ENCODE measurements around the gene RAD18.

The RAD18 gene

DNA sequence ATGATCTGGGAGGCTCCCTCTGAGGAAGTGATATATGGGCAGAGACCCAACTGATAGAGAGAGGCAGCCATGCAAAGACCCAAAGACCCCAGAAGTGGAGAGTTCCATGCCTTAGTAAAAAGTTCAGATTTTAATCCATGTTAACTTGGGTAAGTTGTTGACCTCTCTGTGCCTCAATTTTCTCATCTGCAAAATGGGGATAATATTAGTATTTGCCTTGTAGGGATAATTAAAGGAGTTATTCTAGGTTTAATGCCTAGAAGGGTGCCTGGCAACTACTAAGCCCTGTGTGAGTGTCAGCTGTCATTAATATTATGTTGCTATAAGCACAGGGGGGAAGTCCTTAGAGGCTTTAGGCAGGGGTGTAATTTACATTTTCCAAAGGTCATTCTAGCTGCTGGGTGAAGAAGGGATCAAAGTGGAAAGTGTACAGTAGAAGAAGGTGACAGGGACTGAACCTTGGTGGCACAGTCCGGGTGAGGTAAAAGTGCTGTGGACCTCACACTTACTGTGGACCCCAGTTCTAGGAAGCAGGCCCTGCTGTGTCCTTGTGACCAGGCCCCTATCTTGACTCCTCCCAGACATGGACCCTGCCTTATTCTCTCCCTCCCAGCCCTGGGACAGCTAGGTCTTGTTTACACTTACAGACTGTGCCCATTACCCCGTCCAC is 3.0 kb upstream of the RAD18 start:
- DNase-seq, result no peak

DNA sequence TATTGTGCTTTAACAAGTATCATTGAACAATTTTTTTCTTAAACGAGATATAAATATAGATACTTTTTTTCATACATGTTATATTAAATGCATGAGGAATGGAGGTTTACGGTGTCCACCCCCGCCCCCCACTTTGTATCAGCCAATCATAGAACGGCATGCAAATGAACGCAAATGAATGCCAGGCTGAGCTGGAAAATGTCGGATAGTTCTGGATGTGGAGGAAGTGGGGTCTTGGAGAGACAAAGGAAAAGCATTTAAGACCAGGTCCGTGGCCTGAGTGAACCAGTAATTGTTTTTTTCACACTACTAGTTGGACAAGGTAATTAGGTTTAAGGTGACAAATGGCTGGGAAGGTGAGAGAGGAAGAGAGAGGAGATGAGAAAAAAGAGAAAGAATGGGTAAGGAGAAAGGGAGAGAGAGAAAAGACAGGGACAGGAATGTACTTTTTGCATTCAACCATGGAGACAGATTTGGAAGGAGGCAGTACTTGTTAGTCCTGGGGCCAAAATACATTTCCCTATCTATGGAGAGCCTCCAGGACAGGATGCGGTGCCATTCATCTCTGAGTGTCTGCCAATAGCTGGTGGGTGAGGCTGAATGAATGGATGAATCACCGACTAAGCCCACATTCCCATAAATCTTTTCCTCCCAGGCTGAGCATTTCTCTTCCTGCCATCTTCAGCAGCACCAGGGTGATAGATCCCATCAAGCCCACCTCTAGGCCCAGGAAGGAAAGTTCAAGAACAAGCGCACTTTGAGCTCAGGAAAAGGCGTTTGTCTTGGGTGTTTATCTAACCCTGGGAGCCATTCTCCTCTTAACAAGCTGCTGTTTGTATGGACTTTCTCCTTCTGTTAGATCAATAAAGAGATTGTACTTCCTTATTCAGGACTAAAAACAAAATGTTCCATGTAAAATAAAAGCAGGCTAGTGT is 1.4 kb upstream of the RAD18 start:
- DNase-seq, result no peak

DNA sequence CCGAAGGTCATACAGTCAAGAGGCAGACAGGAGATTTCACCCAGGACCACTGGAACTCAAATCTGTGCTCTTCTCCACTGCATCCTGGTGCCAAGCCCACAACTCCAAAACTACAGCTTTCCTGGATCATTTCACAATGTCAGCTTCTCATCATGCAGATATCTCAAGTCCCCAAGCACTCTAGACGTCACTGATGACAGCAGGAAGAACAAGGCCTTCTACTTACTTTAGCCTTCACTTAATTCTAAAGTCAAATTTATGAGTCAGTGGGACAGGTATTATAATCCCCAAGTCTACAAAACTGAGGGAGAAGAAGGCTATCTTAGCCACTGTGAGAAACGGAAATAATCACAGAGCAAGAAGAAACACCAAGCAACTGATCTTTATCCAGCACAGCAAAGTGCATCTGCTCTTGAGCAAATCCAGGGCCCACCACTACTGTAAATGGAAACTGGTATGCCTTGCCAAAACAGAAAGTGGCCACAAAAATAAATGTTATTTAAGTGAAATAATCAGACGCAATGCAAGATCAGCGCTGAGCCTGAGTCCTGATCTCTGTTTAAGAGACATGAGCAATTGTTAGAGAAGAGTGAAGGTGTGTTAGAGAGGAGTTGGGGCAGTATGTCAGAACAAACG is 928 bp downstream of the RAD18 start:
- no peak for DNase-seq

DNA sequence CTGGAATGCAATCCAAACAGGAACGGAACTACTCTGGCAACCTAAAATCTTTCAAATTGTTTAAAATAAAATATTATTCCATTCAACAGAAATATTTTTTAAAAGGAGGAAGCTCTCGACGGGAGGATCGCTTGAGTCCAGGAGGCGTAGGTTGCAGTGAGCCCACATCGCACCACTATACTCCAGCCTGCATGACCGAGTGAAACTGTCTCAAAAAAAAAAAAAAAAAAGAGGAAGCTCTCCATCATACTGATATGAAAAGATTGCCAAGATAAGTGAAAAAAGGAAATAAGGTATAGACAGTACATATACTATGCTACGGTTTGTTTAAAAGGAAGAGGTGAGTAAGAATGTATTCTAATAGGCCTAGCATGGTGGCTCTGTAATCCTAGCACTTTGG is 3.6 kb downstream of the RAD18 start:
- no peak for DNase-seq

DNA sequence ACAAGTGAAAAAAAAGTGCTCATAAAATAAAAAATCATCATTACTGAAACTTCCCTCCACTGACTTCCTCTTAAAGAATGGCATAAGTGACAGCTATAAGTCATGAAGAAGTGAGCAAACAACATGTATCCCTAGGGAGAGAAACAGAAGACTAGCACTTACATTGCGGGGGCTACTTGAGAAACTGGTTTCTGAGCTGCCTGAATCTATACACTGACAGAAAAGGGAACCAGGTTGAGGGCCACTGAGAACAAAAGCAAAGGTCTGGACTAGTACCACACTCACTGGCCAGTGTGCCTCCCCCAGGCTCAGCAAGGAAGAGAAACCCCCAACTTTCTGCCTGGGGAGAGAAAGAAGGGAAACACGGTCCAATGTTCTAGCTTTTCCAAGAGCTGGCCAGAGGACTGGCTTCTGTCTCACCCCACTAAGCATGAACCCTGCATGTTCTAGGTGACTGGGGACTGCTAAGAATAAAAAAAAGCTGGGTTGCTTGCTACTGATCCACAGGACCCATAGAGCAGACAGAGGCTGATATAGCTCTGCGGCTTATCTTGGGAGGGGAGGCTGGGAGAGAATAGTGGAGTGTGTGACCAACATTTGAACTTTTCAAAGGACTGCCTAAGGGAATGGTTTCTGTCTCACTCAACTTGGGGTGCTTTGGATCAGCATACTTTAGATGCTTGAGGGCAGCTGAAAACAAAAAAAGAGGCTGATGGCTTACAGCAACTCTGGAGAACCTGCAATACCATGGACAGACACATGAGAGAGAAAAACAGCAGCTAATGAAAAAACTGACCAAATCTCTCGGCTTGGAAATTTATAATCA is 8.1 kb downstream of the RAD18 start:
- DNase-seq, result no peak

DNA sequence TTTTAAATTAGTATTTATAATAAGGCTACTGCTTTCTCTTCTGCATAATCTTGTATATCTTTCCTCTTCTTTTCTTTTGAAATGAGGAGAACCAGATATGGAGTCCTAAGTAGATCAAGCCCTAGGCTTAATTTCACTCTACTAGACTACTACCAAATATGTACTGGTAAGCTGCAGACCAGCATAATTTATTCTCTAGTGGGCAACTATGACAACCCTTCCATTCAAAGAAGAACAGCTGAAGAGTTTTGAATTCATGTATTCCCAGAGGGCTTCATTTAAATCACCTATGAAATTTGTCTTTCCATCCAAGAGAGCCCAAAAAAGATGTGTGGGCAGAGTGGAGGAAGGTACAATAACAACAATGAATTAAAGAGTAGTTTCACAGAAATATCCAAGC is 10.0 kb downstream of the RAD18 start:
- no peak for DNase-seq

DNA sequence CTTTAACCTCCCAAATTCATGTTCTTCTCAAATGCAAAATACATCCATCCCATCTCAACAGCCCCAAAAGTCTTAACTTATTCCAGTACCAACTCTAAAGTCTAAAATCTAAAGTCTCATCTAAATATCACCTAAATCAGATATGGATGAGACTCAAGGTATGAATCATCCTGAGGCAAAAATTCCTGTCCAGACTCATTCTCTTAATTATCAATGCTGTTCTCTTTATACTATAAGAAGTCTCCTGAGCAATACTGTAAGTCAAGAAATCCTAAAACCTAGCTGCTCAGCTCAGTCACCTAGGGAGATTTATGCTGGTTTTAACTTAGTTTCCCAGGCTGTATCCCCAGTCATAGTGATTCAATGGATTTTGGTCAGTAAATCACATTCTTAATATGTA is 11.1 kb downstream of the RAD18 start:
- no peak for DNase-seq

DNA sequence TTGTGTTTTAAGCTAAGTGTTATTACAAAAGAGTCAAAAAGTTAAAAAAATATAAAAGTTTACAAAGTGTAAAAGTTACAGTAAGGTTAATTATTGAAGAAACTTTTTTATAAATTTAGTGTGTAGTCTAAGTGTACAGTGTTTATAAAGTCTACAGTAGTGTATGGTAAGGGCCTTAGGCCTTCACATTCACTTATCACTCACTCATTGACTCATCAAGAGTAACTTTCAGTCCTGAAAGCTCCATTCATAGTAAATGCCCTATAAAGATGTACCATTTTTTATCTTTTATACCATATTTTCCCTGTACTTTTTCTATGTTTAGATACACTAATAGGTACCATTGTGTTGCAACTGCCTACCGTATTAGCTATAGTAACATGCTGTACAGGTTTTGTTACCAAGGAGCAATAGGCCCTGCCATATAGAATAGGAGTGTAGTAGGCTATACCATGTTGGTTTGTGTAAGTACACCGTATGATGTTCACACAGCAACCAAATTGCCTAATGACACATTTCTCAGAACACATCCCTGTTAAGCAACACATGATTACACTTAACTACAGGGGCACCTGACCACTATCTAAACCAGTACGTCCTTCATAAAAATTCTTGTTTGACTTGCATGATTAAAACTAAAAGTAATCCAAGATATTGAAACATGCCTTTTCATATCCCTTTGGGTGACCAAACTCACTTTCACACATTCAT is 17.2 kb downstream of the RAD18 start:
- DNase-seq, result no peak

DNA sequence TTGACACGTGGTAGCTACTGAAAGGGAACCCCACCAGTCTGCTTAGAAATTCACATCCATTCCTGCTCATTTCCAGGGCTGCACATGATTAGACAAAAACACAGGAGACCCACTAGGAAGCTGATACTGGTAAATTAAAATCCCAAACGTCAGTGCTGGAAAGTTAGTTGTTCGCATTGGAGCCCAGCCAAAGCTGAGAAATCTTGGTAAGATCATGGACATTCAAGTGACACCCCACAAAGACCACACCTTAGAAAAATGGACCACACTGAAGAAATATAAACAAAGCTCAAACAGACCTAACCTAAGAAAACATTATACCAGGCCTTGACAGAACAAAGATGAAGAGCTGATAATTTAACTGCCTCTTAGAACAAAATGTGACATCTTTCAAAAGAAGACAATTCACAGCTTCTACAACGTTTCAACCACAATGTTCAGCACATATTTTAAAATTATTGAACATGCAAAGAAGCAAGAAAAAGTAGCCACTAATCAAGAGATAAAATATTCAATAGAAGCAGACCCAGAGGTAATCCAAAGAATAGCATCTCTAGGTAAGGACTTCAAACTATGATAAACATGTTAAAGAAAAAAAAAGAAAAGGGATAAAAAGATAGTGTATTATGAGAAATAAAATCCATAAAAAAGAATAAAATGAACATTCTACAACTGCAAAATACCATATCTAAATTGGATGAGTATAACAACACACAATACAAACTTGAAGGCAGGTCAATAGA is 20.4 kb downstream of the RAD18 start:
- no peak for DNase-seq

DNA sequence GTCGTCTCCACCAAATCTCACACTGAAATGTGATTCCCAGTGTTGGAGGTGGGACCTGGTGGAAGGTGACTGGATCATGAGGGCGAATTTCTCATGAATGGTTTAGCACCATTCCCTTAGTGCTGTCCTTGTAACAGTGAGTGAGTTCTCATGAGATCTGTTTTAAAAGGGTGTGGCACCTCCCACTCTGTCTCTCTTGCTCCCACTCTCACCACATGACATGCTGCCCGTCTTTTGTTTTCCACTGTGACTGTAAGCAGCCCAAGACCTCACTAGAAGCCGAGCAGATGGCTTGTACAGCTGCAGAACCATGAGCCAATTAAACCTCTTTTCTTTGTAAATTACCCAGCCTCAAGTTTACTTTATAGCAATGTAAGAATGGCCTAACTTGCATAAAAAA is 21.2 kb downstream of the RAD18 start:
- no peak for DNase-seq

DNA sequence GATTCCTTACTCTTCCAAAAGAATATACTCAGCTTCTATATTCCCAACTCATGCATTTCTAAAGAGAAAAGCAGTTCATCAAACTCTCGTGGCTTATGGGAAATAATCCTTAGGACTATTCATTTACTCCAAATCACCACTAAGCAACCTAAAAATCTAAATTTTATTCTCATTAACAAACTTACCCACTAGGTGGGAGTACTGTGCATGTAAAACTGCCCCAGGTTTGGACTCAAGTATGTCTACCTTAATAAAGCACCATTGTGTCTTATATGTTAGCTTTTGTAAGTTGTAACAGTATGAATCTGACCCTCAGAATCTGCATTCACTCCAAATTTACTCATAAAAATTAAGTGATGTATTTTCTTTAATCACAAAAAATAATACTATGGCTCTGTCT is 25.3 kb downstream of the RAD18 start:
- DNase-seq, result no peak

DNA sequence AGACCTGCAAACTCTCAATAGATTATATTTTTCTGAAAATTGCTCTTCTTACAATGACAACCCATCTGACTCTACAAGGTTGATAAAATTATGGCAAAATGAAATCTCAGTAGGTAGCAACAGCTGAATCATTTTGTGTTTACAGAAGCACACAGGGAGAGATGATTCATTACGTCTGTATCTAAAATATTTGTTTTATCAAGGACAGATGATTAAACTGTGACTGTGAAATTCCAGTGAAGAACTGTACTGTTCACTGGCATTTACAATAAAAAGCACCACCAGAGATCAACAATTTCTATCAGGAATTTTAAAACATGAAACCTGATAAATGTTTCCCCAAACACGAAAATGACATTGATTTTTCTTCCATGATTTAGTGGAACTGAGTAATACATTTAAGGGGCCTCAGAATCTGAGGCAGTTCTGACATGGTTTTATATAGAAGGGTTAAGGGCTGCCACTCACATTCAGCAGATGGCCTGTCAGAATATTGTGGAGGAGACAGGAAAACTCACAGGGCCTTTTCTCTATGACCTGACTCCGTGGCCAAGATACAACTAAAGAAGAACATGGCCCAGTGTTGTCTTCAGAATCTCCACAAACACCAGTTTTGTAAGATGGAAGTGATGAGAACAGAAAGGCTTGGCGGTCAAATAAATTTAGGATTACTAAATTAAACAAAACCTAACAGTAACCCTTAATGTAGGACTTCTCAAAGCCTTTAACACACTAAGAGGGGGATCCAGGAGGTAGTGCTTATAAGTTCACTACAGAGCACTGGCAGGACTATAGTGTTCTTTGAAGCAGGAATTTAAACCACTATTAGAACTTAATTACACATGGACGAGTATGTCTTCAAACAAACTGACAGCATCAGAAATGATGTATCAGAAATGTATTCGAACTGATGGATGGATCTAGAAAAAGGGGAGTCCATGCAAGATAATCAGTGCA is 25.9 kb downstream of the RAD18 start:
- no peak for DNase-seq

DNA sequence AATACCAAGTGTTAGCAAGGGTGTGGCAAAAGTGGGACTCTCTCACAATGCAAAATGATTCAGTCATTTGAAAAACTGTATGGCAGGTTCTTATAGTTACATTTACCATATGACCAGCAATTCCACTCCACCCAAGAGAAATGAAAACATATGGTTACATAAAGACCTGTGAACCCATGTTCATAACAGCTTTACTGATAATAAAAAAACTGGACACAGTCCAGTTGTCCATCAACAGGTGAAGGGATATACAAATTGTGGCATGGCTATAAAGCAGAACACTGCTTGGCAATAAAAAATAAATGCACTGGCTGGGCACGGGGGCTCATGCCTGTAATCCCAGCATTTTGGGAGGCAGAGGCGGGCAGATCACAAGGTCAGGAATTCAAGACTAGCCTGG is 30.8 kb downstream of the RAD18 start:
- no peak for DNase-seq

DNA sequence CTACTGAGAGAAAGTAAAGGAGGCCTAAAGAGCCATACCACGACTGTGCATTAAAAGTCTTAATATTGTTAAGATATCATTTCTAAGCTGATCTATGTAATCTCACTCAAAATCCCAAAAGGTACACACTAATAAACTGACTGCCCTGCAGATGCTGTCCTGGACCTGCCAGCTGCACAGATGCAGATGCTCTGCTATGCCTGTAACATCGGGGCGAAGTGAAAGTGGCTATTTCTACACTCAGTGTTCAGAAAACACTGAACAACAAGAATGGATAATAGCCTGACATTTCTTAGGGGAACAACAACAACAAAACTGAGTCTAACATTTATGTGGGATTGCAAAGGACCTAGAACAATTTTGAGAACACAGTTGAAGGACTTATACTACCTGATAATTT is 31.9 kb downstream of the RAD18 start:
- DNase-seq, result peak in 1 of 56 donors; percentile 0

DNA sequence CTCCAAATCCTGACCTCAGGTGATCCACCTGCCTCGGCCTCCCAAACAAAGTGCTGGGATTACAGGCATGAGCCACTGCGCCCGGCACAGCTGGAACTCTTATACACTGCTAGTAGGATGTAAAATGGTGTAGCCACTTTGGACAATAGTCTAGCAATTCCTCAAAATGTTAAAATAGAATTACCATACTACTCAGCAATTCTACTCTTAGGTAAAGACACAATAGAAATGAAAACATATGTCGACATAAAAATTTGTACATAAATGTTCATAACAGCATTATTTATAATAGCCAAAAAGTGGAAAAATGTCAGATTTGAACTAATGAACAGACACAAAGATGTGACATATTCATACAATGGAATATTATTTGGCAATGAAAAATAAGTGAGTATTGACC is 33.4 kb downstream of the RAD18 start:
- no peak for DNase-seq

DNA sequence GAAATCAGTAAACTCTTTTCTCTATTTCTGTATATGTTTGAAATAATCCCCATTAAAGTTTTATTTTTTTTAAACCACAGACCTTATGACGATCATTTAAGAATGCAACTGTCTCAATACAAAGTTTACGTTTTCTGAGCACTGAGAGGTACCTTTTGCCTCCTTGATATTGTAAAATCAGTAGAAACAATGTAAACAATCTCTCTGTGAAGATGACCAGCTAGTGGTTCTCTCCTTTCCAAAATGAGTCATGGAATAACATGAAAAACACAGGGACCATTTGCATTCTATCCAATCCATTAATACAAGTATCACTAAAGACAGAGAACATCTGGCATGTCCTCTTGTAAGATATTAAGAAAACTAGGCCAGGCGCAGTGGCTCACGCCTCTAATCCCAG is 48.8 kb downstream of the RAD18 start:
- DNase-seq, result no peak

DNA sequence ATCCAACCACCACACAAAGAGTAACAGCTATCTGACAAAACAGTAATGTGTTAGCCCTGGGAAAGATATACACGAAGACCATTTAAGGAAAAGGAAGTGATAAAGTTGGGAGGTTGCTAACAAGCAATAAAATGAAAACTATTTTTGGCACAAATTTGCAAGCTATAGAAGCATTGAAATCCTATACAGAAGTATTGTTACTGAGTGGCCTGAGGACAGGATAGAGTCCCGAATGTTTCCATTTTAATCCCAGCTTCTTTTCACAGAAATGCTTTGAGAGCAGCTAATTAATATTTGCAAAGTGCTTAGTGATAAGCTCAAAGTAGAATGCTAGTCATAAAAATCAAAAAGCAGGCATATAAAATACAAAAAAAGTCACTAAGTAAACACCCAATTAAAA is 51.5 kb downstream of the RAD18 start:
- DNase-seq, result no peak

DNA sequence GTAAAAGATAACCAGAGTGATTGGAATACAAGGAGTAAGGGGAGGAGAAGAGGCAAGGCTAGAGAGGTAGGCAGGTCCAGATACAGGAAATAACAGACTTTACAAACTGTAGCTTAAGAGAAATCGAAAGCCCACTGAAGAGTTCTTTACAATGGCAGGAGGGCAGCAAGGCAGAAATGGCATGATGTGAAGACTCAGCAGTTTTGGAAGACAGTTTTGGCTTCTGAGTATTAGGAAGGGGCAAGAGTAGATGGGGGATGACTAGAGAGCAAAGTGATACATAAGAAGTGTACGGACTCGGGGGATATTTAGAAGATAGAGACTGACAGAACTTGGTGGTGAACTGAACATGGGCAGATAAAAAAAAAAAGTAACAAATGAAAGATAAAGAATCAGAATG is 54.1 kb downstream of the RAD18 start:
- no peak for DNase-seq

DNA sequence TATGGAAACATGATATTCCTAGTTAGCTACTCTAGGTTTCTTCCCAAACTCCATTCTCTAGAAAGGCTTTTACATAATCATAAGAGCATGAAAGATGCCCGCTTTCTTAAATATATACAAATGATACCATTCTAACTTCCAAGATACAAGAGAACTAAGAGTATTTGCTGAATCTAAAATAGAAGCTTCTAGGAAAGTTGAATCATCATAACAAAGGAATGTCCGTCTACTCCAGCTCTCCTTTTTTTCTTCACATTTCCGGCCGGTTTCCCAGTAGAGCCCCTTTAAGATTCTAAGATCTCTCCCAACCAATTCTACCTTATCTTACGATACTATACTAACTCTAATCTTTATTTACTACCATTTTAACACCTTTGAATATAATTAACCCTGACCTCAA is 60.1 kb downstream of the RAD18 start:
- no peak for DNase-seq
